HG02852 (cell line): ENCODE measurements around the gene BAZ2B.

Experiments used
- ATAC-seq: cut with Tn5 transposase; IDR thresholded peaks from one replicate; pipeline ENCODE4 v1.9.1; 2021; ENCODE audit warnings: mild to moderate bottlenecking, moderate library complexity; ENCODE audit not compliant: unreplicated experiment

Gene BAZ2B

GRCh38 chr2:159468257-159468656 lies 148.1 kb downstream of the BAZ2B start:
- ATAC-seq: no peak

- no peak for ATAC-seq
These were observed 153.4 kb downstream of the BAZ2B start for GRCh38 chr2:159462961-159463360.

DNA sequence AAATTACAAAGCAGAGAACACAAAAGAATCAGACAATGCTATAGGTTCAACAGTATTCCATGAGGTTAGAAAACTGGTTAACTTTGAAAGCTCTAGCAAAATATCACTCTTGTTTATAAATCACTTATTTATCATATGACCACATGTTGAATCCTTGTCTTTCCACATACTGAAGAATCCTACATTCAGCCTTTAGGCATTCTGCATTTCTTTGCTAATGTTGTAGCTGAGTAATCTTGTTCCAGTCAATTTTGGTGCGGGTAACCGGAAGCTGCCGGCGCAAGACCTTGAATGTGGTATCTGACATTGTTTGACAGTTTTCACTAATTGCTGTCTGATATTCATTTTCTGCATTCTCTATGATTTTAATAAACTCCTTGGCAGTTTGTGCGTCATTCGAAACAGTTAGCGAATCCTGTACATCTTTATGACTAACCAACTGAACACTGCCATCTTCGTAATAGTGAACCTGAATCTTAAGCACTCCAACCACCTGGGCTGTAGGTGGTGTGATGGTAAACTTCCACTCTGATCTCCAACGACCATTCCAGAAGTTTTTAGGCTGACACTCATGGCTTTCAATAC lies 154.1 kb downstream of the BAZ2B start:
- ATAC-seq: no peak

DNA sequence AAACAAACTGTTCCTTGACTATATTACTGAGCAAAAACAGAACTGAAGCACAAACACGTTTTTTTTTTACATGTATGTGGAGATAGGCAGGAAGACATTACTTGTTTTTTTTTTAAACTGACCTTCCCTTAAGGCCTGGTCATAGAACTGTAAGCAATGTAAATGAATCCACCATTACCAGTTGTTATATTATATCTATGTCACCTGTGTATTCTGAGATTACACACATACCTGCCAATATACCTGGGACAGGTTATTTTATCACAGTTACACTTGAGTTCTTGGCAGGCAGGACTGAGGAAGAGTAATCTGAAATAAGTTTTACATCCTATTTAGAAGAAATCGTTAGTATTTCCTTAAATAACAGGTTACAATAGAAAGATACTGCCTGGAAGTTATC lies 155.3 kb downstream of the BAZ2B start:
- ATAC-seq: no peak

GRCh38 chr2:159460227-159460626 lies 156.1 kb downstream of the BAZ2B start:
- no peak for ATAC-seq

GRCh38 chr2:159459279-159459678 lies 157.1 kb downstream of the BAZ2B start:
- no peak for ATAC-seq

- no peak for ATAC-seq
These were observed 158.8 kb downstream of the BAZ2B start for GRCh38 chr2:159457589-159457988.

DNA sequence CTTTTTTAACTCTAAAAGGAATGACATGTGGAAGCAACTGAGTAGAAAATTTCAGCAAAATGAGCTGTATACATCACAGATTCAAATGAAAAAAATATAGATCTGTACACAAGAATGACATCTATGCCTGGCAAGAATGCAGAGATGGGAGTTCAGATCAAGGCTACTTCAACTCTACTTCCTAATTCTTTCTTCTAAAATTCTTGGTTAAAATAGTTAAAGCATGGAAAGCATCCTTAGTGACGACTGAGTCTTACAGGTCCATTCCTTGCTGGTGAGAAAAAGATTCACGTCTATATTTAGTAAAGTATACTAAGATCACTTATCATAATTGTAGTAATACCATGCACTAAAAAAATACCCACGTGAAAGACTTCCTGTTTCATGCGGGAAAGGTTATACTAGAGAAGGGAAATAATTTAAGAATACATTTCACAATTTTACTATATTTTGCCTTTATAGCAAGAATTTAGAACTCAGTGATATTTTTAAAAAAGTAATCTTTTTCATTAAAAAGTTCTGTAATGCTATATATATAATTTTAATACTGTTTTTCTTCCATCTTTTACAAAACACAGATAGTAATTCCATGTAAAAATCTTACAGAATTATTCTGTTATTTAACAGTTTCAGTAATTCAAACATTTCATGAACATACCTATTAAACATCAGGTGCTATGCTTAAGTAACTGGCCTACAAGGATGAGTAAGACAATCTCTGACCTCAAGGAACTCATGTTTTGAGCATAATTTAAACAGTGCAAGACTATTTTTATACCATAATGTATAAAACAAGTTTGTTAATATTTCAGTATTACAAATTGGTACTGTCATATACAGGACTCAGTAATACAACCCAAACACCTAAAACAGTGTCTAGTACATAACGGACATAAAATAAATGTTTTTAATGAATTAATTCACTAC lies 159.6 kb downstream of the BAZ2B start:
- peak; percentile 54 for ATAC-seq

DNA sequence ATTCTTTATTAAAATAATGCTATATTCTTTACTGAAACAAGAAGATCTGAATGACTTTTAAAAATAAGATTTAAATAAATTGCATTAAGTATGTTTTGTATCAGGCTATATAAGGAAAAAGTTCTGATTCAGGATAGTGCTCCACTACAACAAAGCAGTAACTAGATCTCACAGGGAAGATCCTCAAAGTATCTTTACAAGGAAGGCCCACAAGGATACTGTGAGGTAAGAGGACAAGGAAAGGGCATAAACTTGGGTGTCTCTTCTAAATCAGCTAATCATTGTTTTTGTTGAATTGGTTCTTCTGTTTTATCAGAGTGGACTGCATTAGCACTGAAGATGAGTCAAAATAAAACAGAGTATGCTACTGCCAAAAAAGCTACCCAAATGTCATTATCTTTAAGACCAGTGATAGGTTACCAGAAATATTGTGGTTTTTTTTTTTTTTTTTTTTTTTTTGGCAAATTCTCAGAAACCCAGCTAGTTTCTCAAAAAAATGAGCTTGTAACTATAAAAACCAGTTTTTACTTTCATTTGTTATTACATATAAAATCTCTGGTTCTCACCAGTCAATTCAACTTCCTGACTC lies 160.9 kb downstream of the BAZ2B start:
- no peak for ATAC-seq

- no peak for ATAC-seq
These were observed 162.2 kb downstream of the BAZ2B start for GRCh38 chr2:159454185-159454584.

GRCh38 chr2:159450180-159450579 lies 166.2 kb downstream of the BAZ2B start:
- no peak for ATAC-seq

DNA sequence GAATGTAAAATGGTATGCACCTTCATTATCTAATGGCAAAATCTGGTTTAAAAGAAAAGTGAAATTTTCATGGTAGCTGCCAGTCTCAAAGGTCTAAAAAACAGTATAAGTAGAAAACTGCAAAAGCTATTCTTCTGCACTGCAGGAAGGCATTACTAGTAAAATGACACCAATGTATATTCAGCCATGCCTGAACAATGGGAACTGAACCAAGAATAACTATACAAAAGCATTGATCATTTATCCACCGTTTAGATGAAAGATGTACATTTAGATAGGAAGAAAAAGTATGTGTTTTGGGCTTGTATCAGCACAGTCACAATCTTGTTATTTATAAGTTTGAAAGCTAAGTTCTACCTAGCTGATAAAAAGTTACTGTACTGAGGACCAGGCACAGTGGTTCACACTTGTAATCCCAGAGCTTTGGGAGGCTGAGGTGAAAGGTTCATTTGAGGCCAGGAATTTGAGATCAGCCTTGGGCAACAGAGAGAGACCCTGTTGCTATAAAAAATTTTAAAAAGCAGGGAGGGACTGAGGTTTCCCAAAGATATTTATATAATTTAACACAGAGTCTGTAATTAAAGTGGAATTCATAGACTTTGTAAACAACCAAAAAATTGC lies 166.7 kb downstream of the BAZ2B start:
- ATAC-seq: no peak

GRCh38 chr2:159446817-159447216 lies 169.5 kb downstream of the BAZ2B start:
- no peak for ATAC-seq

- ATAC-seq: no peak
These were observed 170.1 kb downstream of the BAZ2B start for GRCh38 chr2:159446201-159446600.

DNA sequence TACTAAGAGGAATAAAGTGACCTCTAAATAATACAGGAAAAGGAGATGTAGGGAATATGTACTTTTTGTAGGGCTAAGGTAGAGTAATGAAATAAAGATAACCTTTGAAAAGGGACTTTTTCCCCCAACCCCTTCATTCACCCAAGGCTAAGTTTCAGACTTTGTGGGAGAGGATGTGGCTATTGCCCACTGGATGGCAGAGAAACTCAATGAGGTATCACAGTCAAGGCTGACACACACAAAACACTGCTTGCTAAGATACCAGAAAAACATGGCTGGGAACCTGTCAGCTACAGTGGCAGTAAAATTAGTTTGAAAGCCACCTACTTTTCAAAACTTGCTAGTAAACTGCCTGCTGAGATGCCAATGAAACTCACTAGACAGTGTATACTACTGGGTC lies 171.0 kb downstream of the BAZ2B start:
- ATAC-seq: no peak

- ATAC-seq: no peak
These were observed 171.6 kb downstream of the BAZ2B start for GRCh38 chr2:159444754-159445153.

DNA sequence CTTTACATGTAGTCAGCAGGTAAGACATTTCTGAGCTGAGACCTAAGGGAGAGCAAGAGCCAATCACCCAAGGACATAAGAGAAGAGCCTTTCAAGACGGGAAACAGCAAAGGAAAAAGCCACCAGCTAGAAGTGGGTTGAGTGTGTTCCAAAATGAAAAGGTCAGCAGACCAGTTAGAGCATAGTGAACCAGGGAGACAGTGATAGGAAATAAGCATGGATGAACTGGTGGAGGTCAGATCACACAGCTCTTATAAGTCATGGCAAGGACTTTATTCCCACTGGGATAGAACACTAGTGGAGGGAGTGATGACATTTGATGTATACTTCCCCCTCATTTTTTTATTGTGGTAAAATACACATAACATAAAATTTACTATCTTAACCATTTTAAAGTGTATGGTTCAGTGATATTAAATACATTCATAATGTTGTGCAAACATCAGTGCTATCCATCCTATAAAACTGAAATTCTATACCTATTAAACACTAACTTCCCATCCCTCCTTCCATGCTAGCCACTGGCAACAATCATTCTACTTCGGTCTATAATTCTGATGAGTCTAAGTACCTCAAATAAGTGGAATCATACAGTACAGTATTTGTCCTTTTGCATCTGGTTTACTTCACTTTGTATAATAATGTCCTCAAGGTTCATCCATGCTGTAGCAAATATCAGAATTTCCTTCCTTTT lies 174.0 kb downstream of the BAZ2B start:
- ATAC-seq: no peak

GRCh38 chr2:159441182-159441581 lies 175.2 kb downstream of the BAZ2B start:
- ATAC-seq: no peak

- ATAC-seq: no peak
These were observed 176.9 kb downstream of the BAZ2B start for GRCh38 chr2:159439421-159439820.

- no peak for ATAC-seq
These were observed 177.5 kb downstream of the BAZ2B start for GRCh38 chr2:159438720-159439353.

GRCh38 chr2:159438284-159438683 lies 178.1 kb downstream of the BAZ2B start:
- ATAC-seq: no peak
